Measurements from ENCODE around the gene NBPF3.

GRCh38 chr1:21496063-21496462, 56.1 kb downstream of the NBPF3 start:
- no peak for TF ChIP-seq CTCF (IDR thresholded peaks at IDR 0.05; ENCODE audit: poor library complexity)
- no peak for TF ChIP-seq EZH2phosphoT487 (IDR thresholded peaks at IDR 0.05; ENCODE audit: low read depth, severe bottlenecking, unreplicated experiment)
- no peak for TF ChIP-seq EZH2 (IDR thresholded peaks at IDR 0.05; ENCODE audit: borderline replicate concordance)

Measured in hepatocyte (in vitro differentiated cells).